Activated CD8-positive, alpha-beta memory T cell treated with anti-CD3 and anti-CD28 coated beads, Interleukin-2, amount 50 U/mL, for 48 hours (primary cell): ENCODE measurements around the gene ALLC.

Experiments used
- DNase-seq: peaks from one replicate; pipeline ENCODE4 v3.0.0-alpha.2; 2020

The ALLC gene

DNA sequence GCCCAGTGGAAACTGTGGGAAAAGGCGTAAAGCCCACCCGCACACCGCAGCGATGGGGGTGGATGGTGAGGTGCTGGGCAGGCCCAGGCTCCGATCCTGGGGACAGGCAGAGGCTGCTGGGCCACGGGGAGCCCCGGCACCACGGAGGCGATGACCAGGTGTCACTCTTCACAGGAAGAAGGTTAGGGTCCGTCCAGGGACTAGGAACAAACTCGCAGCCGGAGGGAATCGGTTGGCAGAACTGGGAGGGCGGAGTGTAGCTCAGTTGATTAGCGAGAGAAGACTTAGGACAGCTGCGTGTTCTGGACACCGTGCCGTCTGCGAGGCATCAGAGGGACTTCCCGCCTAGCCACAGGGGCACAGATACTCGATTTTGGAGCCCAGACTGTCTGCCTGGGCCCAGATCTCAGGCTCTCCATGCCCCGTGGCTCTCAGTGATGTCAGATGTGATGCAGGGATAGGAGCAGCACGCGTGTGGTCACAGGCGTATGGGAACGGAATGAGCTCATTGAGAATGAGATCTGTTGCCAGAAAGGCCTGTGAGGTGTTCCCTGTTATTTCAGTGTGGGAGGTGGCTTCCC, 16.1 kb upstream of the ALLC start:
- DNase-seq = peak; percentile 45

DNA sequence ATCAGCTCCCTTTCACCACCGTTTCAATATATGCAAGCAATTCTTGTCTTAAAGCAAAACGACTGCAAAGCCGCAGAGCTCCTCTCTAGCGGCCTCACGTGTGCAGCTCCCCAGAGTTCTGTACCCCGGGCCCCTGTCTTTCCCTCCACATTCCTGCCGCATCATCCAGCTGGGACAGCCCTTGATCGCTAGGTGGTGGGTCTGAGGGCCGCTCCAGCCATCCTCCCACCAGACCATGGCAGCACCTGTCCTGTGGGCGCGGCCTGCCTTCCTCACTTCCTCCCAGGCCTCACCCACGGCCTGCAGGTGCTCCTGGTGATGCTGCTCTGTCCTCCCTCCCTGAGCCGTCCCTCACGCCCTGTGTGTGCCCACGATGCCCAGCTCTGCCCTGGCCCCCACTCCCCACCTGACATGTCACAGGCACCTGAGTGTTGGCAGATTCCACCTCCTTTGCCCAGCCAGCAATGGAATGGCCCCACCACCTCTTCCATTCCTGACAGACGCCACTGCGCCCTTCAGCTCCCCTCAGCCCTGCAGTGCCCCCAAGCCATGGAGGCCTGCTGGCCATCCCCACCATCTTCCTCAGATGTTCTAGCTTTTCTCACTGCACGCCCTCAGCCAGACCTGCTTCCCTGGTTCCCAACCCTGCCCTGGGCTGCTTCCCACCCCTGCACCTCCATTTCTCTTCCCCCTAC, 15.3 kb upstream of the ALLC start:
- DNase-seq = peak; percentile 39

DNA sequence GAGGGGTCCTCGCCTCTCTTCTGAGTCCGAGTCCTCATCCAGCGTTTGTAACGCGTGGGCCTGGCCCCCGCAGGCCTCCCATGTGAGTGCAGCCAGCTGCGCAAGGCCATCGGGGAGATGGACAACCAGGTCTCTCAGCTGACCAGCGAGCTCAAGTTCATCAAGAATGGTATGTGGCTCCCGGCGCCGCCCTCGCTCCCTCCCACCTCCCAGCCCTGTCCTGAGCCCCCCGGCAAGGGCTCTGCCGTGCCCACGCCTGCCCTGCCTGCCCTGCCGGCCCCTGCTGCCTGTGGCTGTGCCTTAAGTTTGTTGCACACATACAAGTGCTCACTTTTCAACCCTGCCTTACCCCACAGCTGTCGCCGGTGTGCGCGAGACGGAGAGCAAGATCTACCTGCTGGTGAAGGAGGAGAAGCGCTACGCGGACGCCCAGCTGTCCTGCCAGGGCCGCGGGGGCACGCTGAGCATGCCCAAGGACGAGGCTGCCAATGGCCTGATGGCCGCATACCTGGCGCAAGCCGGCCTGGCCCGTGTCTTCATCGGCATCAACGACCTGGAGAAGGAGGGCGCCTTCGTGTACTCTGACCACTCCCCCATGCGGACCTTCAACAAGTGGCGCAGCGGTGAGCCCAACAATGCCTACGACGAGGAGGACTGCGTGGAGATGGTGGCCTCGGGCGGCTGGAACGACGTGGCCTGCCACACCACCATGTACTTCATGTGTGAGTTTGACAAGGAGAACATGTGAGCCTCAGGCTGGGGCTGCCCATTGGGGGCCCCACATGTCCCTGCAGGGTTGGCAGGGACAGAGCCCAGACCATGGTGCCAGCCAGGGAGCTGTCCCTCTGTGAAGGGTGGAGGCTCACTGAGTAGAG, 14.4 kb upstream of the ALLC start:
- no peak for DNase-seq

DNA sequence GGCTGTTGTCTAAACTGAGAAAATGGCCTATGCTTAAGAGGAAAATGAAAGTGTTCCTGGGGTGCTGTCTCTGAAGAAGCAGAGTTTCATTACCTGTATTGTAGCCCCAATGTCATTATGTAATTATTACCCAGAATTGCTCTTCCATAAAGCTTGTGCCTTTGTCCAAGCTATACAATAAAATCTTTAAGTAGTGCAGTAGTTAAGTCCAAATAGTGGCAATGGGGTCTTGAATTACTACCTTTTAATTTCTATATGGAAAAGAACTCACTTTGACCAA, 13.8 kb upstream of the ALLC start:
- DNase-seq = no peak

DNA sequence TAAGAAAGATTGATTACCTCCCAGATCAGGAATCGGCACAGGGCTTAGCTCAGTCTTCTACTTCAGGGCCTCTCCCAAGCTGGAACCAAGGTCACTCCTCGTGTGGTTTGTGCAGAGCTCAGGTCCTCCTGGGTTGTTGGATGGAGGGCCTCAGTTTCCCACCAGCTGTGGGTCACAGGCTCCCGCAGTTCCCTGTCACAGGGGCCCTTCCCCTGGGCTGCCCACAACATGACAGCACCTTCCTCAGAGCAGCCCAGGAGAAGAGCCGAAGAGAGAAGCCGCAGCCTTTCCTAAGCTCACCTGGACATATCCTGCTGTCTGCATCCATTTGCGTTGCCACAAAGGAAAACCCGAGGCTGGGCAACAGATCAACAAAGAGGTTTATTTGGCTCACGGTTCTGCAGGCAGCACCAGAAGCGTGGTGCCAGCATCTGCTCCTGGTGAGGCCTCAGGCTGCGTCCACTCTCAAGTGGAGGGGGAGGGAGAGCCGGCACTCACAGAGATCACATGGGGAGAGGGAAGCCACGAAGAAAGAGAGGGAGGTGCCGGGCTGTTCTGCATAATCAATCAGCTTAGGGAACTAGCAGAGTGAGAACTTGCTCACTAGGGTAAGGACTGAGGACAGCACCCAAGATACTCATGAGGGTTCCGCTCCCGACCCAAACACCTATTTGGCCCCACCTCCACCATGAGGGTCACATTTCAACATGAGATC, 13.0 kb upstream of the ALLC start:
- DNase-seq = no peak

DNA sequence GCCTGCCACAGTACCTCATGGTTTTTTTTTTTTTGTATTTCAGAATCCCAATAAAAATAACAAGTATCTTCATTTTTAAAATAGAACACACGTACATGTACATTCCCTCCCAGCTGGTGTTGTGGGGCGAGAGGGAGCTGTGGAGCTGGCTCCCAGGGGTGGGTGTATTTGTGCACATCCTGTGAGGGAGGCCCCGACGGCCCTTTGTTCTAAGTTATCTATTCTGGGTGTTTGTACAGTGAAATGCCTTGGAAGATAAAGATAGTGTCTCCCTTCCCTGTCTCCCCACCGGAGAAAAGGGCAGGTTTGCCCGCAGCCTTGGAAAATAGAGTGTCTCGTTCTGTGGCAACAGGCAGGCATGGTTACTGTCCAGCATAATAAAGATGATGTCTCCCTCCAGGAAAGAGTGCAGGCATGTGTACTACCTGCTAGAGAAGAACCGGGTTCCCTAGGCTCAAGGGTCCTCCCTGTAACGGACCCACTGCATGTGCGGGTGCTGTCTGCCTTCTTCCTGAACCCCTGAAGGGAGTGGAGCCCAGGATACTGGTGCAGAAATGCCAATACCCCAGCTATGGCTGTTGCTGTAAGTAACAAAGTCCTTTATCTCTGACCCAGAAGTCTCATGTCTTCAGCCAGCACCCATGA, 12.1 kb upstream of the ALLC start:
- DNase-seq = no peak

DNA sequence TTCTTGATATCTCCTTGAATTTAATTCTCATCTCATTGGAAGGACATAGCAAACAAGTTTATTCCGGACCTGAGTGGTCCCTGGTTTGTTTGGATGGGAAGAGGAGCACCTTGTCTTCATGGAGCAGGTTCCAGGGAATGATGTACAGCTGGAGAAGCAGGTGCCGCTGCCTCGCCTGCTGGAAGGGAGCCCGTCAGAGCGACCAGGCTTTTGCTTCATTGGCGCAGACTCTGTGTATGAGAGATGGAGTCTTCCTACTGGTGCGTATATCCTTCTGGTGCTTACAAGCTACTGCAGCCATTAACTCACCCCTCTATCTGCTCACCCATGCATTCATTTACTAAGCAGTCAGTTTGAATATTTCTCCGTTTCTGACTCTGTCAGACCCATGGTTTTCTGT, 11.6 kb upstream of the ALLC start:
- no peak for DNase-seq

DNA sequence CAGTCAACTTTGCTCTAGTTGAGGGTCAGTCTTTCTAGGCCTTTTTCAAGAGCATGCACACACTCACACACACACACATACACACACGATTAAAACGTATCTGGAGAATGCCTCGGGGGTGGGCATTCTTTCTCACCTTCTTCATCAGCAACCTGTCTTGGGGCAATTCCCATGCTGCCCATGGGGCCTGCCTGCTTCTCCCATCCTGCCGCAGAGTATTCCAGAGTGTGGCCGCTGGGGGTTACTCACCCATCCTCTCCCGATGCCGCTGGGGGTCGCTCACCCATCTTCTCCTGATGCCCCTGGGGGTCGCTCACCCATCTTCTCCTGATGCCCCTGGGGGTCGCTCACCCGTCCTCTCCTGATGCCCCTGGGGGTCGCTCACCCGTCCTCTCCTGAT, 10.8 kb upstream of the ALLC start:
- DNase-seq = no peak

DNA sequence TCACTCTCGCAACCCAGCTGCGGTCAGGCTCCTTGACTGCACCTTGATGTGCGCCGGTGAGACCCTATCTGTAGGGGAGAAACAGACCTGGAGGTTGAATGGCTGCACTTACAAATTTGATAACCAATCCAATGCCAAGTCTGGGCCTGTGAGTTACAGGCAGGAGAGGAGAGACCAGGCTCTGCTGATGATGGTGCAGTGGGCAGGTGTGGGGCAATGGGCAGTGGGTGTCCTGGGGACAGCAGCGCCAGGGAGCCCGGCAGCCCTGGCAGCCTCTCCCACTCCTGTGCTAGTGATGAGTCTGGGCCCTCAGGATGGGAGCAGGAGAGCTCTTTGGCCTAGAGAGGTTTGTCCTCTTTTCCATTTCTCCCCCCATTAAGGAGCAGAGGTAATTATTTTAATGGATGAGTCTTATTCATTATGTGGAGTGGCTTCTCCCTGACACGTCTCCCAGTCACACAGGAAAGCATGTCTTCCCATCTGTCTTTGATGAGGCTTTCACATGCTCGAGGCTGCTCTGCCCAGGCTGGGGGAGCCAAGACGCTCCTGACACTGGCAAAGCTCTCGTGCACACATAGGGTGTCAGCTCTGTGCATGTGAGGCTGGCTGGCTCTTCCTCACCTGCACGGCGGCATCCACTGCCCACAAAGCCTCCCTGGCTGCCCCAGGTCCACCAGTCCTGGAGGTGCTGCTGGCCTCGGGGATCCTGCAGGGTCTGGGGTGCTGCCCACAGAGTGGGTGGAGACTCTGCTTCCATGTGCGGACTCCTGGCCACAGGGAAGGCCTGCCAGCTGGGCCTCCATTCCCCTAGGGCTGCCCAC, 10.0 kb upstream of the ALLC start:
- DNase-seq = no peak

DNA sequence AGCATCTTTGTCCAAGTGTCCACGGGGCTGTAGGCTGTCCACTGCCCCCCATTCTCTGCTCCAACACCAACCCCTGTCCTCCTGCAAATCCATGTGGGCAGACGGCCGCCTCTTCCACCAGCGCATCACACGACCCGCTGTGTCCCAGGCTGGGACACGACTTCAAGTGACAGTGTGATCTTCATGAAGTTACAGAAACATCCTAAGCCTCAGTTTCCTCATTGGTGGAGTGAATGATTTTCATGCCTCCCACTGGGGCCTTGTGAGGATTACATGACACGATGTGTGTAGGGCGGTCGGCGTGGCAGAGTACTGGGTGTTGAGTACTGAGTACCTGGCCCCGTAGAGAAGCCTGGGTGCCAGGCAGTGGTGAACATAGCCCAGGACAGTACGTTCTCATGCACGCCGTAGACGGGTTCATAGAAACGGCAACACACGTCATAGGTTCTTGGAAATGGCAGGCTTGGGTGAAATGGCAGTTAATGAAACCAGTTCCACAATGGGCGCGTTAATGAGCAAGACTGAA, 9.3 kb upstream of the ALLC start:
- no peak for DNase-seq

DNA sequence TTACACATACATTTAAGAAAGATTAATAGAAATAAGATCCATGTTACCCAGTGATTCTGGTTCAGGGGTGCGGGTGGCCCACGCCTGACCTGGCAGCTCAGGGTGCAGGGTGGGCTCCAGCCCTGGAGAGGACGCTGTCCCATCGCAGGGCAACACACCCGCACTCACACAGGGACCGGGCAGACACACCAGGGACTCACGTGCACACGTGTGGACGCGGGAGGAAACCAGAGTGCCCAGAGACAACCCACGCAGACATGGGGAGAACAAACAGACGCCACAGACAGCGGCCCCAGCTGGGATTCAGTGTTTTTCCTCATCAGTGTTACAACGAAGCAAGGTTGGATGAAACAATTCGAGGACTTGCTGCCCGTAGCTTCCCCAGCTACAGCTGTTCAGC, 8.4 kb upstream of the ALLC start:
- no peak for DNase-seq

DNA sequence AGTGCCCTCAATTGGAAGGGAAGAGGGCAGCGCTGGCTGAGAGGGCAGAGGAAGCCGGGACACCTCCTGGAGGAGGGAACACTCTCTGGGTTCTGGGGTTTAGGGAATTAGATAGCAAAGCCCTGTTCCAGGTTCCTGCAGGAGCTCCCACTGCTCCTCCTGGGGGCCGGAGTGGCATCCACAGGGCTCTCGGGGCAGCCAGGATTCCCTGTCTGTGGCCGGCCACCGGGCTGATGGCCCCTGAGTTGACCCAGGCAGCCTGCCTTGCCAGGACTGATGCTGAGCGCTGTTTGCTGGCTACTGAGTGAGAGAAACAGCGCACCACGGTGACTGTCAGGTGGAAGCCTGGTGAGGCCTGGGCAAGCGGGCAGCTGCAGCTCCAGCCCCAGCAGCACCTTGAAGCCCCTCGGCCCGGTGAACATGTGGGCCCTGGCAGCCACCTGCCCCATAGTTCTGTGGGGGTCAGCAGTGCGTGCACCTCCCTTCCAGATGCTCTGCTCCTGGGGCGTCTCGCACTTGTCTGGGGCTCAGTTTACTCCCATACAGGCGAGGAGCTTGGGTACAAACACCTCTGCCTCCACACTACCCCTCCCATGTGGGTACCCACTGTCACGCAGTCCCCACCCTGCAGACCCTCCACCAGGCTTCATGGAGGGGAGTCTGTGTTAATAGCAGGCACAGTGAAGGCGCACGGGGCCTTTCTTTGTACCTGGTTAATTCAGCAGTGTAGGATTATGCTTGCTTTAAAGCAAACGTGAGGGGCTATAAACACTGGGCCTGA, 7.7 kb upstream of the ALLC start:
- DNase-seq = no peak

DNA sequence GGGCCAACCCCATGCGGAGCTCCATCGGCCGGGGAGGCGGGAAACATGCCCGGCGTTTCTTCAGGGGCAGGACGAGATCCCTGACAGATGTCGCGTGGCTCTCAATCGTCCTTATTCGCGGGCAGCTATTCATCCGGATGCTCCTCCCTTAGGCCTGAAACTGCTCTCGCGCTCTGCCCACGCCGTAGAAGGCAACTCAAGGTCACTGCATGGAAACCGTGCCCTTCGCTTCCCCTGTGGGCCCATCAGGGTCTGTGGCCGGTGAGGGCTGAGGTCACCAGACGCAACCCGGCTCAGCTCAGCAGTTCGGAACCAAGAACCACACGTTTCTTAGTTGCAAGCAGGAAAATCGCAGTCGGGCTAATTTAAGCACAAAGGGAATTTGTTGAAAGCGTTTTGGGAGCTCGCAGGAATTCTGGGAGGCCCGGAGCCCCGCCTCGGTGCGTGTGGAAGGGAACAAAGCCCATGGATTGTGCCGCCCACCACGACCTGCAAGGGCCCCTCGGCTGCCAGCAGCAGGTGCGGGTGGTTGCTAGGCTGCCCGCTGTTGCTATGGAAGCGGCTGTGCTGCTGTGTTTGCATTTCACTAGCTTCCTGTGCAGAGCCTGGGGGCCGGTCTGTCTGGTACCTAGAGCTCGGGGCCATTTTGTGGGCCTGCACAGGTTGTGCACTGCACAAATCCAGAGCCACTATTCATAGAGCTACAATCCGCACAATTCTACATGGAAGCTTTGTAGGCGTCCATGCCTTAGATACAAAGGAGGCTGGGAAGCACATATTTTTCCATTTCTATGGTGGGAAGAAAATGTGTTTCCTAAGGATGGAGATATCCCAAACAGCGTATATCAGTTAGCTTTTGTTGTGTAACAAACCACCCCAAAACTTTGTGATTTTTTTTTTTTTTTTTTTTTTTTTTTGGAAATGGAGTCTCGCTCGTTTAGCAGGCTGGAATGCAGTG, 6.0 kb upstream of the ALLC start:
- DNase-seq = peak; percentile 81

DNA sequence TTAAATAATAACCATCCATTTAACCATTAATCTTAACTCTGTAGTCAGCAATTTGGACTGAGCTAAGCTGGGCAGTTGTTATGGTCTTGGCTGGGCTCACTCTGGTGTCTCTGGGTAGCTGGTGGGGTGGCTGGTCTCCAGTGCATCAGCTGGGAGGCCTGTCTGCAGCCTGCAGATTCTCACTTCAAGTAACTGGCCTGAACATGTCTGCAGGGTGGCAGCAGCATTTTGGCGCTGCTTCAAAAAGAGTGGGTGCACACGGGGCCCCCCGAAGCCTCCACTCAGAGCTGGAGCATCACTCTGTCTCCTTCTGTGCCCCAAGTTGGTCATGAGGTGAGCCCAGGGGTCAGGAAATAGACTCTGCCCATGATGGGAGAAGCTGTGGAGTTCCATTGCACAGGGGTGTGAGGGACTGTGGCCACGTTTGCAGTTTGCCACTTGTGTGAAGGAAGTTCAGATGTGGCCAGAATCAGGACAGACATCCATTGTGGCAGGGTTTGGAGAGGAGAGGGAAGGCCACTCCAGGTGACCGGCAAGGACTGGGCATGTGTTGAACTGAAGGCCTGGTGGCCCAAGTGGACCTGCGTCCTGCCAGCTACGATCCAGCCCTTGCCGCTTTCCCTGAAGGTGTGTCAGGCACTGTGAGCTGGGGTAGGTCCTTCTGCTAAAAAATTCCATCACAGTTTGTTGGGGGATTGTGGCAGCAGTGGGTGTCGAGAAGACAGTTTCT, 4.9 kb upstream of the ALLC start:
- no peak for DNase-seq

DNA sequence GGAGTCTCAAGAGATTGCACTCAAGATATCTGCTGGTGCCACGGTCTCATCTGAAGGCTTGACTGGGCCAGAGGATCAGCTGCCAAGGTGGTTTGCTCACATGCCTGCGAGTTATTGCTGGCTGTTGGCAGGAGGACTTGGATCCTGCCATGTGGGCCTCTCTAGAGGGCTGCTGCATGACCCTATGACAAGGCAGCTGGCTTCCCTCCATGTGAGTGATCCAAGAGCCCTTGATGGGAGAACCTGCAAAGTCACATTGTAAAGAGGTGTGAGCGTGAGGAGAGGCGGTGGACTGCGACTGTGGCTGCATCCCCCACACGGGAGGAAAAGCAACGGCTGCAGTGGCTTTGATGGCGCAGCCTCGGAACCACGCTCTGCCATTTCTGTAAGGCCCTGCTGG, 4.0 kb upstream of the ALLC start:
- DNase-seq = no peak

DNA sequence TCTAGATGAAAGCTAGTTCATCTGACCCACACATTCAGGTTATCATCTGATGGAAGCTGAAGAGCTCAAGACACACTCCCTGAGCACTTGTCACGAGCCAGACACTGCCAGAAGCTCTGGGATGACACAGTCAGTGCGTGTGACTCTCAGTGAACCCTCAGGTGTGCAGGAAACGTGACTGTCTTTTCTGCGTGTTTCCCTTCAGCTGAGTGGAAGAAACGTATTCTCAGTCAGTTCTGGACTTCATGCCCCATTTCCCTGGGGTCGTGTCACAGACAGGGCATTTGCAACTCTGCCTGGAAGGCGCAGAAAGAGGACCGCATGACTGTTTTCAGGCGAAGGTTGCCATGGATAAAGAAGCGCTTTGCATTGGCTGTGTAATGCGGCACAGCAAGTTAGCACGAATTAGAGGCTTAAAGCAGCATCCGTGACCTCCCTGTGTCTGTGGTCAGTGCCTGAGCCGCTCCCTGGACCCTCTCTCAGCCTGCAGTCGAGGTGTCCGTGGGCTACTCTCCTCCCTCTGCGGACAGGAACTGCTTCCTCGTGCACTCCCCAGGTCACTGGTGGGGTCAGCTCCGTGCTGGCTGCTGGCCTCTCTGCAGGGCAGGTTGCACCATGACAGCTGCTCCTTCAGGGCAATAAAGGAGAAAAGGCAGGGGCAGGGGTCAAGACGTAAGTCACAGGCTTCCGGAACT, 3.3 kb upstream of the ALLC start:
- no peak for DNase-seq

DNA sequence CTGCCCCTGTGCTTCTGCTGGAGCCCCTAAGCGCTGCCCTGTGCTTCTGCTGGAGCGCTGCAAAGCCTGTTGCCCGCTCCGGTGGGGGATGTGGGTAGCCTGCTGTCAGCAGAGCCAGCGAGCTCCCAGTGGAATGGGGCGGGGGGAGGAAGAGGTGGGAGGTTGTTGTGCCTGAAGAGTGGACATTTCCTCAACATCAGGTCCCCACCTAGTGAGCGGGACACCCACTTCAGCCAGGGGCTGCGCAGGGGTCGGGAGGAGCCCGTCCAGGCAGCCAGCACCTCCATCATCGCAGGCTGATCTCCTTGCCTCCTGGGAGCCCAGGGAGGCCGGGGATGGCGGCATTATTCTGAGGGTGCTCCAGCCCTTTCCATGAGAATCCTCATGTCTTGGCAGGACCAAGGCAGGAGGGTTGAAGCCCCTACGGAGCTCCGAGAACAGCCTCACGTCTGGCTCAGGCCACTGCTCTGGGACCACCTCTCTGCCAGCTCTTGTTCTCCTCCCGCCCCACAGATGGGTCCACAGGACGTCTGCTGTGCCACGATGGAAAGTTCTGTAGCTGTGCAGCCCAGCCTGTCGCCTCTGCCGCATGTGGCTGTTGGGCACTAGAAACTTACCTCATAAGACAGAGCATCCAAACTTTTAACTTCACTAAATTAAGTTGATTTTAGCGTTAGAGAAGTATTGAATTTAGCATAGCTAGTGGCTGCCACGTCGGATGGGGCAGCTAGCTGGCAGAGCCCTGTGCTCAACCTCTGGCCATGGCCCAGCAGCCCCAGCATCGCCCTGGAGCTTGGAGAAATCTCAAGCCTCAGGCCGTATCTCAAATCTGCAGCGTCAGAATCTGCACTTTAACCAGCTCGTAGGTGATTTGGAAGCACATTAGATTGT, 1.9 kb upstream of the ALLC start:
- no peak for DNase-seq
